NCI-H345 treated with DMSO at 0.1 percent for 48 hours (cell line): ENCODE results near the gene RETSAT.

Experiments used
- DNase-seq: peaks from one replicate; lab custom pipeline; 2025; ENCODE audit not compliant: unreplicated experiment; lab: John Stamatoyannopoulos, UW

Gene RETSAT

GRCh38 chr2:85309699-85310321 is 44.5 kb downstream of the RETSAT start:
- no peak for DNase-seq

- DNase-seq: no peak
Observed at GRCh38 chr2:85308896-85309555, 45.3 kb downstream of the RETSAT start.

- DNase-seq: no peak
Observed at GRCh38 chr2:85308201-85308600, 46.1 kb downstream of the RETSAT start.

- no peak for DNase-seq
Observed at GRCh38 chr2:85307527-85307897, 46.8 kb downstream of the RETSAT start.

GRCh38 chr2:85303780-85304531 is 50.4 kb downstream of the RETSAT start:
- no peak for DNase-seq

- no peak for DNase-seq
Observed at GRCh38 chr2:85302121-85302520, 52.2 kb downstream of the RETSAT start.
